ENCODE data around the gene VAV2.

- TF ChIP-seq CTCF (IDR thresholded peaks at IDR 0.05), result no peak
- no peak for TF ChIP-seq POLR2A (IDR thresholded peaks at IDR 0.05)
Observed at GRCh38 chr9:133950629-133951111, 41.5 kb downstream of the VAV2 start.
